Colonic mucosa (tissue), 4 donors: ENCODE data around the gene KDM5B. TPM values are rescaled to one million over a fixed set of nuclear protein-coding genes. Genes with fewer than 3 reads are reported as not detected.

Experiments used
- DNase-seq: peaks from one replicate; pipeline ENCODE4 v3.0.0-alpha.2; 2020
- H3K27ac ChIP-seq: fragments of 200-600 bp; one replicate; pipeline ENCODE4 v1.8.0; 2021
- H3K27me3 ChIP-seq: fragments of 200-600 bp; one replicate; pipeline ENCODE4 v1.8.0; 2021
- H3K36me3 ChIP-seq: fragments of 200-600 bp; one replicate; pipeline ENCODE4 v1.8.0; 2021
- H3K4me1 ChIP-seq: fragments of 200-600 bp; one replicate; pipeline ENCODE4 v1.8.0; 2021; ENCODE audit warnings: mild to moderate bottlenecking
- H3K4me3 ChIP-seq: fragments of 200-600 bp; one replicate; pipeline ENCODE4 v1.8.0; 2021
- H3K9ac ChIP-seq, 2 donors: one replicate each; pipeline ENCODE4 v1.7.0; 2013; ENCODE audit warnings: control low read depth in 2 of 2, low read depth in 2 of 2, low read length in 2 of 2
- H3K9me3 ChIP-seq: fragments of 200-600 bp; one replicate; pipeline ENCODE4 v1.8.0; 2021
- intact Hi-C: fragments of 100-400 bp; cut with DNase I; formaldehyde crosslinking; loops from one replicate; pipeline ENCODE4 v1.14.1; 2022
- total RNA-seq, 2 donors: library from RNA; stranded (reverse); fragmentation: NEBNext Ultra II Directional in 1 of 2; extraction: Animal tissue kit (Norgen Biotek cat#: 25700) in 1 of 2; gene quantifications; one replicate each; pipeline ENCODE4 v1.2.1, GENCODE V29; 2021
- TF ChIP-seq, protein P1 (sequence below): fragments of 200-600 bp; IDR thresholded peaks from one replicate; pipeline ENCODE4 v1.8.0; 2022; ENCODE audit warnings: antibody characterized with exemption, mild to moderate bottlenecking
- donor health status: healthy.
- donor health status: DM: no; HTN: no; CAD: no.
- donor health status: DM: no; HTN: no; CAD: no.

Gene KDM5B
- total RNA-seq, 2 donors from 2014 or later, result 70.1 to 93.4 TPM

GRCh38 chr1:202825748-202826147 lies 17.5 kb upstream of the KDM5B start:
- no peaks in the 10 kb centered on the region for H3K4me1 ChIP-seq
- TF ChIP-seq, protein P1, sequence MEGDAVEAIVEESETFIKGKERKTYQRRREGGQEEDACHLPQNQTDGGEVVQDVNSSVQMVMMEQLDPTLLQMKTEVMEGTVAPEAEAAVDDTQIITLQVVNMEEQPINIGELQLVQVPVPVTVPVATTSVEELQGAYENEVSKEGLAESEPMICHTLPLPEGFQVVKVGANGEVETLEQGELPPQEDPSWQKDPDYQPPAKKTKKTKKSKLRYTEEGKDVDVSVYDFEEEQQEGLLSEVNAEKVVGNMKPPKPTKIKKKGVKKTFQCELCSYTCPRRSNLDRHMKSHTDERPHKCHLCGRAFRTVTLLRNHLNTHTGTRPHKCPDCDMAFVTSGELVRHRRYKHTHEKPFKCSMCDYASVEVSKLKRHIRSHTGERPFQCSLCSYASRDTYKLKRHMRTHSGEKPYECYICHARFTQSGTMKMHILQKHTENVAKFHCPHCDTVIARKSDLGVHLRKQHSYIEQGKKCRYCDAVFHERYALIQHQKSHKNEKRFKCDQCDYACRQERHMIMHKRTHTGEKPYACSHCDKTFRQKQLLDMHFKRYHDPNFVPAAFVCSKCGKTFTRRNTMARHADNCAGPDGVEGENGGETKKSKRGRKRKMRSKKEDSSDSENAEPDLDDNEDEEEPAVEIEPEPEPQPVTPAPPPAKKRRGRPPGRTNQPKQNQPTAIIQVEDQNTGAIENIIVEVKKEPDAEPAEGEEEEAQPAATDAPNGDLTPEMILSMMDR, result no peak
- H3K4me3 ChIP-seq, result no peak overlapping the region
- no peaks in the 10 kb centered on the region for H3K9me3 ChIP-seq
- intact Hi-C loops, result no loop called here
- H3K9ac ChIP-seq, result no peak overlapping the region
- H3K27me3 ChIP-seq, result no peaks in the 10 kb centered on the region
- DNase-seq, result no peak
- H3K36me3 ChIP-seq, result no peaks in the 10 kb centered on the region
- H3K27ac ChIP-seq, result no peak overlapping the region

DNA sequence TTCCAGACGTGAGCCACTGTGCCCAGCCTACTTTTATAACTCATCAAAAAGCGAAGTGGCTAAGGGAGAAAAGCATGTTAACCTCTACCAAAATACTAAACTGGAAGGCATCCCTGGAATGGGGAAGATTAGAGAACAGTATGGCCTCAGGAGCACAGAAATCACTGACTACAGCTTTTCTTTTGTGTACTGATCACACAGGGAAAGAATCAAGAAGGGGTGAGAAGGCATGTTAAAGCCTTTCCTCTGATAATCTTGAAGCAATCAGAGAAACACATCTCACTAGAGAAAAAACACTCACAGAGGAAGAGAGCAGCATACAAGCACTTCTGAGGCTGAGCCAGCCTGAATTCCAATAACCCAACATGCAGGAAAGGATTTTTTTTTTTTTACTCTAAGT lies 13.2 kb upstream of the KDM5B start:
- Histone ChIP-seq H3K36me3 (no peaks in the 10 kb centered on the region), H3K9me3 (no peaks in the 10 kb centered on the region), H3K27ac (no peak overlapping the region), H3K4me3 (no peak overlapping the region), H3K27me3 (no peaks in the 10 kb centered on the region), H3K9ac (no peak overlapping the region), H3K4me1 (no peaks in the 10 kb centered on the region)
- TF ChIP-seq, protein P1, result no peak
- DNase-seq, result no peak
- intact Hi-C loops, result no loop called here

DNA sequence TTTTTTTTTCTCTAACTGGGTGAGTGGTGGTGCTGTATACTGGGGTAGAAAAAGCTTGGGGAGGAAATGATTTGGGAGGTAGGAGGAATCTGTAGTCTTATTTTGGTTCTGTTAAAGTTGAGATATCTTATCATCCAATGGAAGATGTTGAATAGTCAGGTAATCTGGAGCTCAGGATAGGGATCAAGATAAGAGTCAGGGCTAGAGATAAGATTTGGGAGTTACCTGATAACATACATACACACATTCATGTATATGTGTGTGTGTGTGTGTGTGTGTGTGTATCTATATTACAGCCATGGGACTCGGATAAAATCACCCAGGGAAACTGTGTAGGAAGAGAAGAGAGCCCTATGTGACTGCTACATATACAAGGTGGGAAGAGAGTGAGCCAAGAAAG lies 10.6 kb upstream of the KDM5B start:
- H3K4me3 ChIP-seq, result no peak overlapping the region
- H3K27me3 ChIP-seq, result no peaks in the 10 kb centered on the region
- H3K9me3 ChIP-seq, result no peaks in the 10 kb centered on the region
- H3K27ac ChIP-seq, result no peak overlapping the region
- no peak for DNase-seq
- intact Hi-C loops, result no loop called here
- no peaks in the 10 kb centered on the region for H3K4me1 ChIP-seq
- no peaks in the 10 kb centered on the region for H3K36me3 ChIP-seq
- TF ChIP-seq, protein P1, result no peak
- no peak overlapping the region for H3K9ac ChIP-seq

GRCh38 chr1:202815120-202815519 lies 6.9 kb upstream of the KDM5B start:
- H3K9ac ChIP-seq, result no peak overlapping the region
- no peak for DNase-seq
- intact Hi-C loops, result no loop called here

GRCh38 chr1:202812176-202813026 lies 4.2 kb upstream of the KDM5B start:
- Histone ChIP-seq H3K9me3 (no peaks in the 10 kb centered on the region), H3K9ac (peak overlapping the region in 1 of 2 donors; percentile 87), H3K4me1 (peaks cover 13% of the 10 kb centered on the region), H3K27me3 (no peaks in the 10 kb centered on the region), H3K36me3 (no peaks in the 10 kb centered on the region), H3K4me3 (no peak overlapping the region), H3K27ac (no peak overlapping the region)
- TF ChIP-seq, protein P1, result no peak
- DNase-seq, result peak; percentile 69
- intact Hi-C loops, result no loop called here

More at GRCh38 chr1:202815120-202815519, 6.9 kb upstream of the KDM5B start:
- H3K36me3 ChIP-seq, result no peaks in the 10 kb centered on the region
- no peak overlapping the region for H3K27ac ChIP-seq
- no peaks in the 10 kb centered on the region for H3K9me3 ChIP-seq
- peaks cover 12% of the 10 kb centered on the region for H3K4me1 ChIP-seq
- TF ChIP-seq, protein P1, result no peak
- H3K27me3 ChIP-seq, result no peaks in the 10 kb centered on the region
- no peak overlapping the region for H3K4me3 ChIP-seq
